Stimulated activated naive CD4-positive, alpha-beta T cell treated with Interleukin-2 at 50 U/mL for 16 hours (primary cell): Measurements from ENCODE around the gene ELOA.
"Not testable (repeated sequence)": the region's sequence is repeated elsewhere in the genome, so short reads cannot be mapped to it uniquely, and the experiment has no call there.

Experiments
- DNase-seq: peaks from one replicate; lab custom pipeline; 2025; lab: John Stamatoyannopoulos, UW

ELOA gene

DNA sequence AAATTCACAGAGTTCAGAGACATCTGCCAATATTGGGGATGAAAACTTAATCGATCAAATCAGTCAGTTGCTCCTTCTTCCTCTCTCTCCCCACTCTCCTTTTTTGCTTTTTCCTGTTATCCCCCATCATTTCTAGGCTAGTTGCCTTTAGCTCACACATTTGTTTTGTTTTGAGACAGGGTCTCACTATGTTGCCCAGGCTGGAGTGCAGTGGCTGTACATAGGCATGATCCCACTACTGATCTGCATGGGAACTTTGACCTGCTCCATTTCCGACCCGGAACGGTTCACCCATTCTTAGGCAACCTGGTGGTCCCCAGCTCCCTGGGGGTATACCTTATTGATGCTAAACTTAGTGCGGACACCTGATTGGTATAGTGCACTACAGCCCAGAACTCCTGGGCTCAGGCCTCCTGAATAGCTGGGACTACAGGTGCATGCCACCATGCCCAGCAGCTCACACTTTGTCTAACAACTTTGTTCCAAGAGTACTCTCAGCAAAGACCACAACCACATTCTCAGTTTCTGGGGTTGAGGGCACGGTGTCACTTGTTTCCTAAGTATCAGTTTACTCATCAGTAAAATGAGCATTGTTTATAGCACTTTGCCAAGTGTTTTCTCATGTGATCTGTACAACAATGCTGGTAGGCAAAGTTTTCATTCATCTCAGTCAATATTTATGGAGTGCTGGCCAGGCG, 6.7 kb upstream of the ELOA start:
- DNase-seq: no peak

DNA sequence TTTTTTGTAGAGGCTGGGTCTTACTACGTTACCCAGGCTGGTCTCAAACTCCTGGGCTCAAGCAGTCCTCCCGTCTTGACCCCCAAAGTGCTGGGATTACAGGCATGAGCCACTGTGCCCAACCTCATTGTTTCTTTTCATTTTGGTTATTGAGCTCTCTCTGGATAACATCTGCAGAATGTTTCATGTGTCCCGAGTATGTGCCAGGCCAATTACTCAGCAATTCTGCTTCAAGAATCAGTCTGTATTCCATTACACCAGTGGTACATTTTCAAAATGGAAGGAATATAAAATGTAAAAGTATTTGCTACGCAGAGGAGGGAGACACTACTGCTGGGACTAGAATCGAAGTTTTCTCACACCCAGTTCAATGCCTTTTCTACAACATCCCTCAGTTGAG, 1.7 kb upstream of the ELOA start:
- DNase-seq: no peak

DNA sequence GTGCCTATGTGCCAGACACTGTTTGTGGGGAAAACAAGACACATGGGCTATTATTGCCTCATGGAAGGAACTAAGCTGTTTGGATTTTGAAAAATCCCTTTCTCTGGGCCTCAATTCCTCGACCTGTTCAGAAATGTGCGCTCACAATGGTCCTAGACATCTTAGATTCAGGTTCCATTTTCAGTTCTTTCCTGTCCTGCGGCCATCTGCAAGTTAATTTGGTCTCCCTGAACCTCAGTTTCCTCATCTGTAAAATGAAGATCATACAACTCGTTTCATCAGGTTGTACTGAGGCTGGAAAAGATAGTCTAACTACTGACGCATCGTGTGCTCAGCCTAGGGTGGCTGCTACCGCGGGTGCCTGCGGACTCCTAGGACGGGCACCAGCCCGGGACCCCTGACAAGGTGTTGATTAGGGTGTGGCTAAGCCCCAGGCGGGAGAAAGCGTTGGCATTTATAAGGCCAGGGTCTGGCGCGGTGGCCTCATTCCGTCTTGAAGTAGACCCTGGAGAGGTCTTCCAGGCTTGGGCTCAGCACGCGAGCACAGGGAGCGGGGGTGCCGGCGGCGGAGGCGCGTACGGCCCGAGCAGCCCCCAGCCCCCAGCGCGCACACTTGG, 493 bp upstream of the ELOA start:
- DNase-seq: no peak

DNA sequence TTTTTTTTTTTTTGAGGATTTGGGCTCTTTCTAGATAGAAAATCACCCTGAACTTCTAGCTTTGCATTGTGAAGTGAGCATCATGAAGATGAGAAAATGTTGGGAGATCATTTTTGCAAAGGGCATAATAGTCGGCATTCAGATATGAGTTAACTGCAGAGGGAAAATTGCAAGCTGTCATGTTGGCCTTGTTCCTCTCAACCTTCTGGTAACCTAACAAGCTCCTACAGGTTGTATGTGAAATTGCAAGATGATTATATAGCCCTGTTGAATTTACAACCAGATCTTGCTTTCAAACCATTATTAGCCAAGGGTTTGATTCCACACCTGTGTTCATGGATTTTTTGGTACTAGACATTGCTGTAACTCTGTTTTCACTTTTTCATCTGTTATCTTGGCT, 2.2 kb downstream of the ELOA start:
- no peak for DNase-seq

DNA sequence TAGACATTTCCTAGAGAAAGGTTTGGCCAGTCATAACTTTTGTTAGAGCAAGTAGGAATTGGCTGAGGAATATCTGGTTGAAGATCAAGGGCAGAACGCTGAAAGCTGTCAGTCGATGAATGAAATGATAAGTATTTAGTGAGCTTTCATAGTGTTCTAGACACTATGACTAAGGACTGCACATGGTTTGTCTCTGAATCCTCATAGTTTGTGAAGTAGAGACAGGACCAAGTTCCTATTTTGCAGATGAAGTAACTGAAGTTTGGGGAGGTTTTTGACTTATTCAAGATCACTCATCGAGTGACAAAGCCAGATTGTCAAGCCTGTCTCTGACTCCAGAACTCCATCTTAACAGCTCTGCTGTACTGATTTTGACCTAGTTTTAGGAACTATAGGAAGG, 4.7 kb downstream of the ELOA start:
- DNase-seq: no peak

DNA sequence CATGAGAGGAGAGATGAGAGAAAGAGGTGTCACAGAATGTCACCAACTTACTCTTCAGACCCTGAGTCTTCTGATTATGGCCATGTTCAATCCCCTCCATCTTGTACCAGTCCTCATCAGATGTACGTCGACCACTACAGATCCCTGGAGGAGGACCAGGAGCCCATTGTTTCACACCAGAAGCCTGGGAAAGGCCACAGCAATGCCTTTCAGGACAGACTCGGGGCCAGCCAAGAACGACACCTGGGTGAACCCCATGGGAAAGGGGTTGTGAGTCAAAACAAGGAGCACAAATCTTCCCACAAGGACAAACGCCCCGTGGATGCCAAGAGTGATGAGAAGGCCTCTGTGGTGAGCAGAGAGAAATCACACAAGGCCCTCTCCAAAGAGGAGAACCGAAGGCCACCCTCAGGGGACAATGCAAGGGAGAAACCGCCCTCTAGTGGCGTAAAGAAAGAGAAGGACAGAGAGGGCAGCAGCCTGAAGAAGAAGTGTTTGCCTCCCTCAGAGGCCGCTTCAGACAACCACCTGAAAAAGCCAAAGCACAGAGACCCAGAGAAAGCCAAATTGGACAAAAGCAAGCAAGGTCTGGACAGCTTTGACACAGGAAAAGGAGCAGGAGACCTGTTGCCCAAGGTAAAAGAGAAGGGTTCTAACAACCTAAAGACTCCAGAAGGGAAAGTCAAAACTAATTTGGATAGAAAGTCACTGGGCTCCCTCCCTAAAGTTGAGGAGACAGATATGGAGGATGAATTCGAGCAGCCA, 8.0 kb downstream of the ELOA start:
- DNase-seq: no peak

DNA sequence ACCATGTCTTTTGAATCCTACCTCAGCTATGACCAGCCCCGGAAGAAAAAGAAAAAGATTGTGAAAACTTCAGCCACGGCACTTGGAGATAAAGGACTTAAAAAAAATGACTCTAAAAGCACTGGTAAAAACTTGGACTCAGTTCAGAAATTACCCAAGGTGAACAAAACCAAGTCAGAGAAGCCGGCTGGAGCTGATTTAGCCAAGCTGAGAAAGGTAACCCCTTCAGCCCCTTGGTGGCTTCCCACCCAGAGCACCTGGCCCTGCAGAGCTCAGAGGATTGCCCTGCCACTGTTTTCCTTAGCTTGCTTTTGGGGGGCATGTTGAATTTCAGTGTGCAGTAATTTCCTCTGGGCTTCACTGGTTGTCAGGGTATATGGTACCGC, 8.5 kb downstream of the ELOA start:
- no peak for DNase-seq

DNA sequence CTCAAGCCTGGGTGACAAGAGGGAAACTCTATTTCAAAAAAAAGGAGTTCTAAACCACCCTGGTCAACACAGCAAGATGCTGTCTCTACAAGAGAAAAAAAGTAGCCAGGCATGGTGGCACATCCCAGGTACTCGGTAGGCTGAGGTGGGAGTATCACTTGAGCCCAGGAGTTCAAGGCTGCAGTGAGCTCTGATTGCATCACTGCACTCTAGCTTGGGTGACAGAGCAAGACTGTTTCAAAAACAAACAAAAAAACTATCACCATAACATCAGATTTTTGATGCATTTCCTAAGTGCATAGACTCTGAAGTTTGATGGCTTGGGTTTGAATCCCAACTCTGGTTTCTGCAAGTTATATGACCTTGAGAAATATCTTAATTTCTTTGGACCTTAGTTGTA, 9.6 kb downstream of the ELOA start:
- DNase-seq: no peak

DNA sequence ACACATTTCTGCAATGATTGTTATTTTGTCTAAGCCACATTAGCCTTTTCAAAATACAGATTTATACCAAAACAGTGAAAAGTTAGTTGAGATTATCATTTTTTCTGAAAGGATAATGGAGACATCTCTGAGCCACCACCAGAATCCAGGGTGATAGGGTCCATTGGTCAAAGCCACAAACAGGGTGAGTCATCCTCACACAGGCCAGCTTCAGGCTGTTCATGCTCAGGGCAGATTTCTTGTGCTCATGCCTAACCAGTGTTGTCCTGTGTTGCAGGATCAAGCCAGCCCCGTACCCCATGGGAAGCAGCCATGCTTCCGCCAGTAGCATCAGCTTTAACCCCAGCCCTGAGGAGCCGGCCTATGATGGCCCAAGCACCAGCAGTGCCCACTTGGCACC, 13.4 kb downstream of the ELOA start:
- DNase-seq: no peak

DNA sequence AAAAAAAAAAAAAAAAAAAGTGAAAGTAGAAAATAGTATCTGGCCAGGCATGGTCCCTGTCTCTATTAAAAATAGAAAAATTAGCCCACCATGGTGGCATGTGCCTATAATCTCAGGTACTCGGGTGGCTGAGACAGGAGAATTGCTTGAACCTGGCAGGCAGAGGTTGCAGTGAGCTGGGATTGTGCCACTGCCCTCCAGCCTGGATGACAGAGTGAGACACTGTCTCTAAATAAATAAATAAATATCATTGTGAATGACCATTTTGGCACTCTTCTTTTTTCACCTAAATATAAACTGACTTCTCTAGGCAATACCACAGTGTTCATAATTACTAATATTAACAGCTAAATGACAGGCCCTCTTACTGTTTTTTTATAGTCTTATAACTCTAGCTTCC, 14.5 kb downstream of the ELOA start:
- no peak for DNase-seq

DNA sequence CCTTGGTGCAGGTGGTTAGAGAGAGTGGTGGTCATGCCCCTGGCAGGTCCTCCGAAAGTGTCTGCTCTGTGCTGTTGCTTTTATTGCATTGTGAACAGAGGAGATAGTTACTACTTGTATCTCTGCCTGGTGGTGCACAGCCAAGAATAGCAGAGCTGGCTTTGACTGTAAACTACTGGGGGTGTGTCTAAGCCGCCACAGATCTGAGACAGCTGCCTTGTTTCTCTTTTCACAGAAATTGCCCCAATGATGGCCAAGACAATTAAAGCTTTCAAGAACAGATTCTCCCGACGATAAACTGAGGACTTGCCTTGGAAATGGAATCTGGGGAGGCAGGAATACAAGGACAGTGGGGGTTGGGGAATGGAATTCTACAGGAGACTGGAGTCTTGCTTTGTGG, 16.0 kb downstream of the ELOA start:
- DNase-seq: no peak

DNA sequence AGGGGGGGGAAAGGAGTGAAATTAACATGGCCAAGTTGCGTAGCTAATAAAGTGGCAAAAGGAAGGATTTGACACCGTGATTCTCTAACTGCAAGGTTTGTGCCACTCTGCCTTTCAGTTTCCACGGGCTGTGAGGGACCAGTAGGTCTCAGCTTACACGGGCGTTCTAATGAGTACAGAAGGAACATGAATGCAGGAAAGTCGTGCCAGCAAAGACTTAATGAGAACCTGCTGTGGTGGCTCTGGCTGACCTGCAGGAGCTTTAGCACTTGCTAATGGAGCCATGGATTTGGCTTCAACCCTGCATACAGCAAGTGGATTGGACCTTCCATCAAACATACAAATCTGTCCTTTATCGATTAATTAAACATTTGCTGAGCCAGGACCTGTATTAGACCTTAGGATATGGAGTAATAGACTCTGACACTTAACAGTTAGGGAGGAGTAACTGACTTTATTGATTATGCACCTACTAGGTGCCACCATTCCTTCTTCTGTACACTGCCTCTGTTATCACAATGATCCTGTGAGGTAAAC, 19.8 kb downstream of the ELOA start:
- DNase-seq: no peak

DNA sequence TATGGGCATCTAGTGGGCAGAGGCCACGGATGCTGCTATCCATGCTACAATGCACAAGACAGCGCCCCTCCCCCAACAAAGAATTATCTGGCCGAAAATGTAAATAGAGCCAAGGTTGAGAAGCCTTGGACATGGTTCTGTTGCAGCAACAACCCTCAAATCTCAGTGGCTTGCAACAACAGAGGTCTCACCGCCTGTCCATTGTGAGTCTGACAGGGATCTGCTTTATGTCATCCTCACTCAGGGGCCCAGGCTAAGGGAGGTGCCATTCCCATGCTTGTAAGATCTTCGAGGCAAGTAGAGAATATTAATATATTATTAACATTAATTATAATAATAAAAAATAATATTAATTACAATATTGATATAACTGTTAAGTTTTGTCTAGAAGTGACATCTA, 25.5 kb downstream of the ELOA start:
- DNase-seq: no peak

DNA sequence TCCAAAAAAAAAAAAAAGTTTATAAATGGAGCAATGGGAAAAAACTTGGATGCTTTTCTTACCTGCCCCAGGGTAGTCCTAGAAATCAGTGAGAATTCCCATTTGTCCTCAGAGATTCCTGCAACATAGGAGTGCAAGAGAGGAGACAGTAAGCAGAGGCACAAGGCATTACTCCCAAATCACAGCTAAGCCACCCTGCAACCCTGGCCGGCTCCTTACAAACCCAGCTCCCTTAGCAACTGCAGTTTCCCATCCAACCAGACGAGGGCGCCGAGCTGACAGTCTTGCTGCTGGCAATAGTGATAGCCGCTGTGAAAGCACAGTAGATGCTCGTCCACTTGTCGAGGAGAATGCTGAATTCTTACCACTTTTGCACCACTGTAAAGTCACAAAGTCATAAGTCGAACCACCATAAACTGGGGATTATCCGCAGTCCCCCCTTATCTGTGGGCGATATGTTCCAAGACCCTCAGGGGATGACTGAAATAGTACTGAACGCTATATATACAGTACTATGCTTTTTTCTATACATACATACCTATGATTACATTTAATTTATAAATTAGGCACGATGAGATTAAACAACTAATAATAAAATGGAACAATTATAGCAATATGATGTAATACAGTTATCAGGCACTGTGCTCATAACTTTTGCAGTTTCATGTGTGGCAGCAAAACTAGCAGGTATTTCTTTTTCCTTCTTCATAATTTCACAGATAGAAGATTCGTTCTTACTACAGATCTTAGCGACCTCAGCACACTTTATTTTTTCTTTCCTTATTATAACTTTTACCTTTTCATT, 29.0 kb downstream of the ELOA start:
- DNase-seq: peak; percentile 83

DNA sequence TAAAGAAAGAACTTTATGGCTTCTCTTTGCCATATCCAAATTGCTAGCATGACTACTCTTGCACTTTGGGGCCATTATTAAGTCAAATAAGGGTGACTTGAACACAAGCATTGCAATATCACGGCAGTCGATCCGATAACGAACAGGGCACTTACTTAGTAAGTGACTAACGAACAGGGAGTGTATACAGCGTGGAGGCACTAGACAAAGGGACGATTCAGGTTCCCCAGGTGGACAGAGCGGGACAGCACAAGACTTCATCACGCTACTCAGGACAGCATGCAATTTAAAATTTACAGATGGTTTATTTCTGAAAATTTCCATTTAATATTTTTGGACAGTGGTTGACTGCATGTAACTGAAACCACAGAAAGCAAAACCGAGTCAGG, 29.6 kb downstream of the ELOA start:
- no peak for DNase-seq

DNA sequence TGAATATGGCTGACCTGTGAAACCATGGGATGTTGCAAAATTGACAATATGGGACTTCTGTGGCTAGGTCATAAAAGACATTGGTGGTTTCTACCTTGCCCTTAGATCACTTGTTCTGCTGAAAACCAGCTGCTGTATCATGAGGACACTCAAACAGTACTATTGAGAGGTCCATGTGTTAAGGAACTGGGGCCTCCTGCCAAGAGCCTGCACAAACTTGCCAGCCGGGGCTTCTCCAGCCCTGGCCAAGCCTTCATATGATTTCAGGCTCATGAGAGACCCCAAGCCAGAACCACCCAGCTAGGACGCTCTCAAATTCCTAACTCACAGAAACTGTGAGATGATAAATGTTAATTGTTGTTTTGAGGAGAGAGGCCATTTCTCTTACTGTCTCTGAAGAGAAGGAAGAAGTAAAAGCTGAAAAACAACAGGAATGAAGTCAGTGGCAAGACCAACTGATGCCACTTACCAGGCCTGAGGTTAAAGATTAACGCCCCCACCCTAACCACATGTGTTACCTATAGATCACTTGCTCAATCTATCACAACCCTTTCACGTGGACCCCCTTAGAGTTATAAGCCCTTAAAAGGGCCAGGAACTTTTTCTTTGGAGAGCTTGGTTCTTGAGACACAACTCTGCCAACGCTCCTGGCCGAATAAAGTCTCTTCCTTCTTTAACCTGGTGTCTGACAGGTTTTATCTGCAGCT, 31.1 kb downstream of the ELOA start:
- DNase-seq: no peak

DNA sequence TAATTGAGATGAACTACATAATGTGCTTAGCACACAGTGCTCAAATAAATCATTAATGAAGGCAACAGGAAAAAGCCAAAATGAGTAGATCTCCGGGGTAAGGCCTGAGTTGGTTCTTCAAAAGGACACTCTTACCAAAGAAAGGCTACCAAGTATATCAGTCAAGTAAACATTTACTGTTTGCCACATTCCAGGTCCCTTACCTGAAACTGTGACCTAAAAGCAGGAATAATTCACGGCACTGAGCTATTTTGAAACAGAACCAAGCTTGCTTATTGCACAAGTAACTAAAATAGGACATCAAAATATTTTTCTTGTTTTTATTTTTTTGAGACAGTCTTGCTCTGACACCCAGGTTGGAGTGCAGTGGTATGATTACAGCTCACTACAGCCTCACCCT, 32.9 kb downstream of the ELOA start:
- no peak for DNase-seq

DNA sequence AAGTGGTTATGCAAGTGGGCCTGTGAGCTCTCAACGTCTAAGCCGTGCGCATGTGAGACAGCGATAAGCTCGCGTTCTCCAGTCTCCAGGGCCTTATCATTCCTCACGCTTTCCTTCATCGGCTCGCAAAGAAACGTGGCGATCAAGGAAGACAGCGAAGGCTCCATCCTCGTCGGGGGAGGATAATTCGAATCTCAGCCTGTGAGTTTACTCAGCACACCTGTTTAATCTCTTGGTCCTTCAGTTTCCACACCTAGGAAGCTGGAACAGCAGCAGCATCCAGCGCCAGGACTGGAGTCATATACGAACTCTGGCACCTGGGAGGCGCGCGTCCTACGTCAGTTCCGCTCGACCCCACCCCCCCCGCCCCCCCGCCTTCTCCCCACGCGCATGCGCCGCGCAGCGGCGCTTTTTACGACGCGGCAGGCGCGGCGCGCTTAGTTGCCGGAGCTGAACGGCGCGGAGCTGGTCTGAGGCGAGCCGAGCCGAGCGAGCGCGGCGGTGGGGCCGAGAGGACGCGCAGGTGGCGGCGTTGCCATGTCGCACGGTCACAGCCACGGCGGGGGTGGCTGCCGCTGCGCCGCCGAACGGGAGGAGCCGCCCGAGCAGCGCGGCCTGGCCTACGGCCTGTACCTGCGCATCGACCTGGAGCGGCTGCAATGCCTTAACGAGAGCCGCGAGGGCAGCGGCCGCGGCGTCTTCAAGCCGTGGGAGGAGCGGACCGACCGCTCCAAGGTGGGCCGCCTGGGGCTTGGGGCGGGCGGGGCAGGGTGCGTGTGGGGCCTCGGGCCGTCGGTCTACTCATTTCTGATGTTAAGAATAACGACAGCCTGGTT, 34.9 kb downstream of the ELOA start, which contains the start of gene PITHD1:
TSS of gene PITHD1 (plus strand) at position 440 of the 836 bp plus-strand sequence. CDS start at position 538, 98 bp downstream.
- peak; percentile 80 for DNase-seq

DNA sequence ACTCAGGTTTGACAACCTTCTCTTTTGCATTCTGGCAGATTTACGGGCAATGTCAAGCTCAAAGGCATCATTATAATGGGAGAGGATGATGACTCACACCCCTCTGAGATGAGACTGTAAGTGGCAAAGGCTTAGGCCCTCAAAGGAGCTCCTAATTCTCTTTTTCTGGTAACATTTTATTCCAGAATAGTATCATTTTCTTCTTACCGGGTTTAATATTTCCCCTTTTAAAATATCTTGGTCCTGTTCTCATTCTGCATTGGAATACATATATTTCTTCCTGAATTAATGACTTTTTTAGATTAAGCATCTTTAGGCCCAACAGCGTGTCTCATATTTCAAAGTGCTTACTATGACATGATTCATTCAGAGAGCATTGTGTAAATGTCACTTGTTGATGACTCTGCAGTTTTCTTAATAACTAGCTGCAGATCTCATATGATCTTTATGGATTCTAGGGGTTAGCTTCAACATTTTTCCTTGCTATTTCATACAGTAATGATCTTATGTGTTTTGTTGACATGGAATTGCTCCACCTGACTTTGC, 36.6 kb downstream of the ELOA start:
- no peak for DNase-seq

DNA sequence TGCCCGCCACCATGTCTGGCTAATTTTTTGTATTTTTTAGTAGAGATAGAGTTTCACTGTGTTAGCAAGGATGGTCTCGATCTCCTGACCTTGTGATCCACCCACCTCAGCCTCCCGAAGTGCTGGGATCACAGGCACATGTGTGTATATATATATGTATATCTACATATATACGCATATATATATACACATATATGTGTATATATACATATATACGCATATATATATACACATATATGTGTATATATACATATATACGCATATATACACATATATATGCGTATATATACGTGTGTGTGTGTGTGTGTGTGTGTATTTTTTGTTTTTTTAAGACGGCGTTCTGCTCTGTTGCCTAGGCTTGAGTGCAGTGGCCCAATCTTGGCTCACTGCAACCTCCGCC, 39.9 kb downstream of the ELOA start:
- not testable (repeated sequence) for DNase-seq
